AG09309 (cell line): ENCODE measurements around the gene MISP.

Experiments
- DNase-seq: peaks from one replicate; pipeline ENCODE4 v3.0.0-alpha.2; 2010; ENCODE audit warnings: low read depth
- H3K4me3 ChIP-seq: 2 replicates; pipeline ENCODE4 v1.5.1; 2011; ENCODE audit warnings: mild to moderate bottlenecking, low read depth, low read length, moderate library complexity; ENCODE audit not compliant: control insufficient read depth
- CTCF ChIP-seq: IDR thresholded peaks from 2 replicates; pipeline ENCODE4 v1.5.1; 2011; ENCODE audit warnings: mild to moderate bottlenecking, low read depth, low read length, inconsistent platforms; ENCODE audit not compliant: insufficient read depth, control insufficient read depth; ENCODE audit errors: missing control alignments

MISP gene

DNA sequence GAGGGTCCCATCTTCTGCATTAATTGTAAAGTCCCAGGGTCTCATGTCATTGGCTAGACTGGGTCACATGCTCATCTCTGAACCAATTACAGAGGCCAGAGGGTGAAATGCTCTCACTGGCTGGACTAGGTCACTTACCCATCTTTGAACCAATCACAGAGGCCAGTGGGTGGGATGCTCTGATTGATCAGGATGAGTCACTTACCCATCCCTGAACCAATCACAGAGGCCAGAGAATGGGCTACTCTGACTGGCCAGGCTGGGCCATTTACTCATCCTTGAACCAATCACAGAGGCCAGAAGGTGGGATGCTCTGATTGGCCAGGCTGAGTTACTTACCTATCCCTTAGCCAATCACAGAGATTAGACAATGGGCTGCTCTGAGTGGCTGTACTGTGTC is 5.3 kb downstream of the MISP start:
- no peak for DNase-seq
- H3K4me3 ChIP-seq, result no peak overlapping the region
- TF ChIP-seq CTCF, result no peak

DNA sequence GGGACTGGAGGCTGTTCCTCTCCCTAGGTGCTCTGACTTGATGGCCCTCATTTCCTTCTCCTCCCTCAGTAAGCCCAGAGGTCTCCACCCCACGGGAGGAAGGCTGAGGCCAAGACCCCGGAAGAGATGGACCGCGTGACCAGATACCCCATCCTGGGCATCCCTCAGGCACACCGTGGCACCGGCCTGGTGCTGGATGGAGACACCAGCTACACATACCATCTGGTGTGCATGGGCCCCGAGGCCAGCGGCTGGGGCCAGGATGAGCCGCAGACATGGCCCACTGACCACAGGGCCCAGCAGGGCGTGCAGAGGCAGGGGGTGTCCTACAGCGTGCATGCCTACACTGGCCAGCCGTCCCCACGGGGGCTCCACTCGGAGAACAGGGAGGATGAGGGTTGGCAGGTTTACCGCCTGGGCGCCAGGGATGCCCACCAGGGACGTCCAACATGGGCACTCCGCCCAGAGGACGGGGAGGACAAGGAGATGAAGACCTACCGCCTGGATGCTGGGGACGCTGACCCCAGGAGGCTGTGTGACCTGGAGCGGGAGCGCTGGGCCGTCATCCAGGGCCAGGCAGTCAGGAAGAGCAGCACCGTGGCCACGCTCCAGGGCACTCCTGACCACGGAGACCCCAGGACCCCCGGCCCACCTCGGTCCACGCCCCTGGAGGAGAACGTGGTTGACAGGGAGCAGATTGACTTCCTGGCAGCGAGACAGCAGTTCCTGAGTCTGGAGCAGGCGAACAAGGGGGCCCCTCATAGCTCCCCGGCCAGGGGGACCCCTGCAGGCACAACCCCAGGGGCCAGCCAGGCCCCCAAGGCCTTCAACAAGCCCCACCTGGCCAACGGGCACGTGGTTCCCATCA is 6.1 kb downstream of the MISP start:
- no peak overlapping the region for H3K4me3 ChIP-seq
- no peak for TF ChIP-seq CTCF
- no peak for DNase-seq

DNA sequence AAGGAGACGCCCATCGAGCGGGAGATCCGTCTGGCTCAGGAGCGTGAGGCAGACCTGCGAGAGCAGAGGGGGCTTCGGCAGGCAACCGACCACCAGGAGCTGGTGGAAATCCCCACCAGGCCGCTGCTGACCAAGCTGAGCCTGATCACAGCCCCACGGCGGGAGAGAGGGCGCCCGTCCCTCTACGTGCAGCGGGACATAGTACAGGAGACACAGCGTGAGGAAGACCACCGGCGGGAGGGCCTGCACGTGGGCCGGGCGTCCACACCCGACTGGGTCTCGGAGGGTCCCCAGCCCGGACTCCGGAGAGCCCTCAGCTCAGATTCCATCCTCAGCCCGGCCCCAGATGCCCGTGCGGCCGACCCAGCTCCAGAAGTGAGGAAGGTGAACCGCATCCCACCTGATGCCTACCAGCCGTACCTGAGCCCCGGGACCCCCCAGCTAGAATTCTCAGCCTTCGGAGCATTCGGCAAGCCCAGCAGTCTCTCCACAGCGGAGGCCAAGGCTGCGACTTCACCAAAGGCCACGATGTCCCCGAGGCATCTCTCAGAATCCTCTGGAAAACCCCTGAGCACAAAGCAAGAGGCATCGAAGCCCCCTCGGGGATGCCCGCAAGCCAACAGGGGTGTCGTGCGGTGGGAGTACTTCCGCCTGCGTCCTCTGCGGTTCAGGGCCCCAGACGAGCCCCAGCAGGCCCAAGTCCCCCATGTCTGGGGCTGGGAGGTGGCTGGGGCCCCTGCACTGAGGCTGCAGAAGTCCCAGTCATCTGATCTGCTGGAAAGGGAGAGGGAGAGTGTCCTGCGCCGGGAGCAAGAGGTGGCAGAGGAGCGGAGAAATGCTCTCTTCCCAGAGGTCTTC is 7.1 kb downstream of the MISP start:
- DNase-seq, result no peak
- no peak for TF ChIP-seq CTCF
- H3K4me3 ChIP-seq, result no peak overlapping the region

DNA sequence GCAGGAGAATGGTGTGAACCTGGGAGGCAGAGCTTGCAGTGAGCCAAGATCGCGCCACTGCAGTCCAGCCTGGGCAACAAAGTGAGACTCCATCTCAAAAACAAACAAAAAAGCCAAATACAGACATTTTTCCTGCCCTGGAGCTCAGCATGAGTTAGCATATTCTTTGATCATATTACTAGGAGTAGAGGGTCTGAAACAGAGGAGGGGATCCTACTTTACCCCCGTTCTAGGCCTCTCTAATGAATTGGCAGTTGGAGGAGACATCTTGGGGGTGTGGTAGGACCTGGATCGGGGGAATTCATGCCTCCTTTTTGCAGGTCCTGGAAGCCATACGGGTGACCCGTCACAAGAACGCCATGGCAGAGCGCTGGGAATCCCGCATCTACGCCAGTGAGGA is 12.3 kb downstream of the MISP start:
- no peak for TF ChIP-seq CTCF
- H3K4me3 ChIP-seq, result no peak overlapping the region
- DNase-seq, result no peak

DNA sequence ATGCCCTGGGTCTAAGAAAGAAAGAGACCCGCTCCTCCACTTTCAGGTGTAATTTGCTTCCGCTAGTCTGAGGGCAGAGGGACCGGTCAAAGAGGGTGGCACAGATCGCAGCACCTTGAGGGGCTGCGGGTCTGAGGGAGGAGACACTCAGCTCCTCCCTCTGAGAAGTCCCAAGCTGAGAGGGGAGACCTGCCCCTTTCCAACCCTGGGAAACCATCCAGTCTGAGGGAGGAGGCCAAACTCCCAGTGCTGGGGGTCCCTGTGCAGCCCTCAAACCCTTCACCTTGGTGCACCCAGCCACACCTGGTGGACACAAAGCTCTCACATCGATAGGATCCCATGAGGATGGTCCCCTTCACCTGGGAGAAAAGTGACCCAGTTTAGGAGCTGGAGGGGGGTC is 13.0 kb downstream of the MISP start:
- no peak for DNase-seq
- no peak for TF ChIP-seq CTCF
- no peak overlapping the region for H3K4me3 ChIP-seq

GRCh38 chr19:764301-764700 is 13.4 kb downstream of the MISP start:
- no peak for TF ChIP-seq CTCF
- DNase-seq, result no peak
- no peak overlapping the region for H3K4me3 ChIP-seq
